ENCODE results near the gene IL1RAPL2. TPM values are rescaled to one million over a fixed set of nuclear protein-coding genes. Genes with fewer than 3 reads are reported as not detected.

IL1RAPL2 gene
- total and polyA plus RNA-seq, 2 of the 4 experiments (the other 2 are of a cell fraction) = 0.03 TPM; not detected in 1

DNA sequence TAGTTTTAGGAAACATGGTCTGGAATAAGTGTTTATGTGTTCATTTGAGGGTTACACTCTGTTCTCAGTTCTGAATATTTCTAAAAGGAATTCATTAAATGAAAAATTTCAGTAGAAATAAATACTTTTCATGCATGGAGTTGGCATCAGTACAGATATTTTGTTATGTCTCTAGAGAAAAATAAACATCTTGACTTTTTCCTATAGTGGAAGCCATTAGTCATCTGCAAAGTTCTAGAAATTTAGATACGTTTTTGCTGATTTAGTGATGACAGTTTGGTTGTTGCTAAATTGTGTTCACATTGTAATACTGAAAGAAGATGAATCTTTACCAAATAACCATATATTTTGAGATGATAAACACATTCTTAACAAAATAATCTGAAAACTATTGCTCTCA is 922.7 kb downstream of the IL1RAPL2 start:
- Histone ChIP-seq H4K5ac (ENCODE audit: low read depth, low read length) (no peak overlapping the region), H4K8ac (ENCODE audit: low read depth in 2 of 2, low read length in 2 of 2) (no peak overlapping the region), H3K27ac (ENCODE audit: insufficient read depth, low read length) (no peak overlapping the region), H2BK20ac (ENCODE audit: low read depth, low read length) (no peak overlapping the region), H2AK9ac (replicated peaks; ENCODE audit: low read depth, low read length, poor library complexity) (no peak overlapping the region), H3K18ac (ENCODE audit: low read depth, low read length) (no peak overlapping the region), H3K36me3 (ENCODE audit: control insufficient read depth, insufficient read depth, low read length) (no peaks in the 10 kb centered on the region), H3K56ac (ENCODE audit: extremely low read depth, insufficient read depth, low read length) (no peak overlapping the region), H4K20me1 (ENCODE audit: insufficient read depth, low read length) (no peaks in the 10 kb centered on the region), H2BK120ac (ENCODE audit: low read depth, low read length) (no peak overlapping the region), H3K4ac (ENCODE audit: low read depth, low read length) (no peak overlapping the region), H3K9me3 (ENCODE audit: control insufficient read depth, insufficient read depth, low read length) (no peaks in the 10 kb centered on the region), H4K91ac (ENCODE audit: insufficient read depth, low read depth, low read length) (no peak overlapping the region), H2BK15ac (ENCODE audit: low read depth, low read length) (no peak overlapping the region), H3K9me1 (ENCODE audit: insufficient read depth, low read length) (no peaks in the 10 kb centered on the region), H2BK5ac (ENCODE audit: low read depth, low read length, poor library complexity, severe bottlenecking) (no peak overlapping the region), H3K4me2 (ENCODE audit: low read depth, low read length) (no peak overlapping the region), H3K9ac (ENCODE audit: low read depth, low read length) (no peak overlapping the region), H3K79me1 (ENCODE audit: low read depth in 1 of 2, low read length in 2 of 2) (no peaks in the 10 kb centered on the region), H2AK5ac (ENCODE audit: low read depth, low read length) (no peak overlapping the region), H3K14ac (replicated peaks; ENCODE audit: low read depth, low read length) (no peak overlapping the region), H3K23ac (ENCODE audit: low read depth, low read length) (no peak overlapping the region), H3K27me3 (ENCODE audit: control insufficient read depth, insufficient read depth, low read length) (no peaks in the 10 kb centered on the region), H2AFZ (replicated peaks; ENCODE audit: low read length, poor library complexity) (no peak overlapping the region), H3K4me1 (ENCODE audit: control insufficient read depth, insufficient read depth, low read length) (no peaks in the 10 kb centered on the region), H3K4me3 (ENCODE audit: insufficient read depth, low read depth, low read length) (no peak overlapping the region)
- BruUV-seq (replicated peaks) = no TSS peak
- WGBS, 2 experiments (ENCODE audit: extremely low coverage in 2 of 2, insufficient read length in 1 of 2) = no CpG with 5 or more reads among the region's 1 CpG
- dilution Hi-C loops (cut with HindIII; ENCODE audit: low sequenced_read_pairs, unreplicated experiment) = no loop called here
- in situ Hi-C loops (cut with MboI; ENCODE audit: low sequenced_read_pairs) = no loop called here
- POLR2A ChIA-PET (ENCODE audit: unreplicated experiment) = no interaction called here
- DNase-seq = no peak
- CTCF ChIA-PET = no interaction called here
- intact Hi-C loops (cut with micrococcal nuclease) = no loop called here
- TF ChIP-seq, protein P1, sequence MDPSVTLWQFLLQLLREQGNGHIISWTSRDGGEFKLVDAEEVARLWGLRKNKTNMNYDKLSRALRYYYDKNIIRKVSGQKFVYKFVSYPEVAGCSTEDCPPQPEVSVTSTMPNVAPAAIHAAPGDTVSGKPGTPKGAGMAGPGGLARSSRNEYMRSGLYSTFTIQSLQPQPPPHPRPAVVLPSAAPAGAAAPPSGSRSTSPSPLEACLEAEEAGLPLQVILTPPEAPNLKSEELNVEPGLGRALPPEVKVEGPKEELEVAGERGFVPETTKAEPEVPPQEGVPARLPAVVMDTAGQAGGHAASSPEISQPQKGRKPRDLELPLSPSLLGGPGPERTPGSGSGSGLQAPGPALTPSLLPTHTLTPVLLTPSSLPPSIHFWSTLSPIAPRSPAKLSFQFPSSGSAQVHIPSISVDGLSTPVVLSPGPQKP (IDR thresholded peaks at IDR 0.05; ENCODE audit: borderline replicate concordance, low read depth, low read length) = no peak
- TF ChIP-seq, protein P2, sequence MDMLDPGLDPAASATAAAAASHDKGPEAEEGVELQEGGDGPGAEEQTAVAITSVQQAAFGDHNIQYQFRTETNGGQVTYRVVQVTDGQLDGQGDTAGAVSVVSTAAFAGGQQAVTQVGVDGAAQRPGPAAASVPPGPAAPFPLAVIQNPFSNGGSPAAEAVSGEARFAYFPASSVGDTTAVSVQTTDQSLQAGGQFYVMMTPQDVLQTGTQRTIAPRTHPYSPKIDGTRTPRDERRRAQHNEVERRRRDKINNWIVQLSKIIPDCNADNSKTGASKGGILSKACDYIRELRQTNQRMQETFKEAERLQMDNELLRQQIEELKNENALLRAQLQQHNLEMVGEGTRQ (IDR thresholded peaks at IDR 0.05; ENCODE audit: low read depth, low read length) = no peak
- no peak for TF ChIP-seq CEBPB (IDR thresholded peaks at IDR 0.05; ENCODE audit: low read depth, low read length)
- TF ChIP-seq CHD1 (IDR thresholded peaks at IDR 0.05; ENCODE audit: low read depth, low read length) = no peak
- no peak for TF ChIP-seq MXI1 (IDR thresholded peaks at IDR 0.05; ENCODE audit: borderline replicate concordance, low read depth, low read length)
- TF ChIP-seq BHLHE40 (IDR thresholded peaks at IDR 0.05; ENCODE audit: low read depth, low read length) = no peak
- TF ChIP-seq, protein P3, sequence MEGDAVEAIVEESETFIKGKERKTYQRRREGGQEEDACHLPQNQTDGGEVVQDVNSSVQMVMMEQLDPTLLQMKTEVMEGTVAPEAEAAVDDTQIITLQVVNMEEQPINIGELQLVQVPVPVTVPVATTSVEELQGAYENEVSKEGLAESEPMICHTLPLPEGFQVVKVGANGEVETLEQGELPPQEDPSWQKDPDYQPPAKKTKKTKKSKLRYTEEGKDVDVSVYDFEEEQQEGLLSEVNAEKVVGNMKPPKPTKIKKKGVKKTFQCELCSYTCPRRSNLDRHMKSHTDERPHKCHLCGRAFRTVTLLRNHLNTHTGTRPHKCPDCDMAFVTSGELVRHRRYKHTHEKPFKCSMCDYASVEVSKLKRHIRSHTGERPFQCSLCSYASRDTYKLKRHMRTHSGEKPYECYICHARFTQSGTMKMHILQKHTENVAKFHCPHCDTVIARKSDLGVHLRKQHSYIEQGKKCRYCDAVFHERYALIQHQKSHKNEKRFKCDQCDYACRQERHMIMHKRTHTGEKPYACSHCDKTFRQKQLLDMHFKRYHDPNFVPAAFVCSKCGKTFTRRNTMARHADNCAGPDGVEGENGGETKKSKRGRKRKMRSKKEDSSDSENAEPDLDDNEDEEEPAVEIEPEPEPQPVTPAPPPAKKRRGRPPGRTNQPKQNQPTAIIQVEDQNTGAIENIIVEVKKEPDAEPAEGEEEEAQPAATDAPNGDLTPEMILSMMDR (conservative IDR thresholded peaks at IDR 0.05; ENCODE audit: low read depth, low read length) = no peak
- no peak for TF ChIP-seq RFX5 (IDR thresholded peaks at IDR 0.05; ENCODE audit: low read depth, low read length)
- no peak for TF ChIP-seq SMC3 (IDR thresholded peaks at IDR 0.05; ENCODE audit: low read depth, low read length)
- no peak for TF ChIP-seq NFE2L2 (IDR thresholded peaks at IDR 0.05; ENCODE audit: low read depth, low read length)
- TF ChIP-seq POLR2A (IDR thresholded peaks at IDR 0.05; ENCODE audit: low read depth, low read length) = no peak
- TF ChIP-seq RCOR1 (IDR thresholded peaks at IDR 0.05; ENCODE audit: insufficient replicate concordance, low read length) = no peak
- no peak for TF ChIP-seq MAZ (IDR thresholded peaks at IDR 0.05; ENCODE audit: borderline replicate concordance, low read depth, low read length)
- no peak for TF ChIP-seq RAD21 (IDR thresholded peaks at IDR 0.05; ENCODE audit: low read length)
- ATAC-seq (ENCODE audit: low read depth) = no peak
